GM18519 (cell line): ENCODE data around the gene DEFB131A.
"Not testable (repeated sequence)": the region's sequence is repeated elsewhere in the genome, so short reads cannot be mapped to it uniquely, and the experiment has no call there.

Experiments used
- ATAC-seq: cut with Tn5 transposase; IDR thresholded peaks from one replicate; pipeline ENCODE4 v1.9.1; 2021; ENCODE audit warnings: mild to moderate bottlenecking, moderate library complexity; ENCODE audit not compliant: unreplicated experiment, low FRiP score

Gene DEFB131A

GRCh38 chr4:9493589-9493988, 49.4 kb downstream of the DEFB131A start:
- not testable (repeated sequence) for ATAC-seq

GRCh38 chr4:9494256-9495035, 50.2 kb downstream of the DEFB131A start:
- not testable (repeated sequence) for ATAC-seq

- ATAC-seq = not testable (repeated sequence)
Observed at GRCh38 chr4:9495443-9495842, 51.2 kb downstream of the DEFB131A start.

- ATAC-seq = not testable (repeated sequence)
Observed at GRCh38 chr4:9497575-9498467, 53.6 kb downstream of the DEFB131A start.

GRCh38 chr4:9498468-9499040, 54.3 kb downstream of the DEFB131A start:
- not testable (repeated sequence) for ATAC-seq

GRCh38 chr4:9499974-9500487, 55.8 kb downstream of the DEFB131A start:
- ATAC-seq = not testable (repeated sequence)
